Measurements from ENCODE around the gene PUS7L. TPM values are rescaled to one million over a fixed set of nuclear protein-coding genes. Genes with fewer than 3 reads are reported as not detected.
"Not testable (repeated sequence)": the region's sequence is repeated elsewhere in the genome, so short reads cannot be mapped to it uniquely, and the experiment has no call there.

The PUS7L gene
- total and polyA plus RNA-seq, 7 experiments from 2014 or later = 14.0 to 39.0 (median 24.5) TPM

- POLR2A ChIA-PET; H3K27me3 ChIP-seq (ENCODE audit: control insufficient read depth in 2 of 2, insufficient read depth in 2 of 2, low read length in 2 of 2); H3K27ac Mint-ChIP-seq; DNase-seq; H3K36me3 Mint-ChIP-seq; H3K9me3 Mint-ChIP-seq; CTCF ChIA-PET; ATAC-seq; H3K36me3 ChIP-seq (ENCODE audit: control insufficient read depth in 2 of 3, insufficient read depth in 3 of 3, low read length in 3 of 3); H3K27ac ChIP-seq (ENCODE audit: low read depth, low read length); H3K4me3 Mint-ChIP-seq; H3K4me3 ChIP-seq (ENCODE audit: low read length); H3K4me1 ChIP-seq (ENCODE audit: control insufficient read depth in 2 of 2, insufficient read depth in 2 of 2, low read length in 2 of 2); H3K9me3 ChIP-seq (ENCODE audit: control insufficient read depth in 2 of 3, low read length in 3 of 3); intact Hi-C loops (cut with micrococcal nuclease): not testable (repeated sequence)
- Mint-ChIP-seq H3K27me3 (peaks cover 0 to 12% (median 6%) of the 10 kb centered on the region in 5 donors), H3K4me1 (peaks cover 0 to 12% (median 0%) of the 10 kb centered on the region in 7 donors)
Measured at GRCh38 chr12:43701194-43701593, 57.4 kb downstream of the PUS7L start.

GRCh38 chr12:43696154-43696553 lies 62.4 kb downstream of the PUS7L start:
- POLR2A ChIA-PET = no interaction called here
- H3K4me3 ChIP-seq (ENCODE audit: low read length) = no peak overlapping the region
- Mint-ChIP-seq H3K27me3 (peaks cover 4 to 23% (median 11%) of the 10 kb centered on the region in 5 donors), H3K36me3 (no peaks in the 10 kb centered on the region), H3K9me3 (no peaks in the 10 kb centered on the region), H3K4me1 (peaks cover 0 to 4% (median 0%) of the 10 kb centered on the region in 7 donors), H3K27ac (no peak overlapping the region), H3K4me3 (no peak overlapping the region)
- CTCF ChIA-PET = no interaction called here
- intact Hi-C loops (cut with micrococcal nuclease) = no loop called here
- H3K4me1 ChIP-seq (ENCODE audit: control insufficient read depth in 2 of 2, insufficient read depth in 2 of 2, low read length in 2 of 2) = no peaks in the 10 kb centered on the region
- H3K36me3 ChIP-seq (ENCODE audit: control insufficient read depth in 2 of 3, insufficient read depth in 3 of 3, low read length in 3 of 3) = no peaks in the 10 kb centered on the region
- H3K9me3 ChIP-seq (ENCODE audit: control insufficient read depth in 2 of 3, low read length in 3 of 3) = no peaks in the 10 kb centered on the region
- no peaks in the 10 kb centered on the region for H3K27me3 ChIP-seq (ENCODE audit: control insufficient read depth in 2 of 2, insufficient read depth in 2 of 2, low read length in 2 of 2)
- ATAC-seq (no peak), DNase-seq (no peak)
- H3K27ac ChIP-seq (ENCODE audit: low read depth, low read length) = no peak overlapping the region

- intact Hi-C loops (cut with micrococcal nuclease) = no loop called here
- no peaks in the 10 kb centered on the region for H3K36me3 ChIP-seq (ENCODE audit: control insufficient read depth in 2 of 3, insufficient read depth in 3 of 3, low read length in 3 of 3)
- Mint-ChIP-seq H3K9me3 (peaks cover 0 to under 1% (median 0%) of the 10 kb centered on the region in 11 donors), H3K4me3 (no peak overlapping the region), H3K4me1 (peaks cover 0 to 4% (median 0%) of the 10 kb centered on the region in 7 donors), H3K27me3 (peaks cover 5 to 17% (median 11%) of the 10 kb centered on the region in 5 donors), H3K36me3 (no peaks in the 10 kb centered on the region), H3K27ac (no peak overlapping the region)
- DNase-seq = no peak
- H3K4me3 ChIP-seq (ENCODE audit: low read length) = no peak overlapping the region
- no peak overlapping the region for H3K27ac ChIP-seq (ENCODE audit: low read depth, low read length)
- no peaks in the 10 kb centered on the region for H3K9me3 ChIP-seq (ENCODE audit: control insufficient read depth in 2 of 3, low read length in 3 of 3)
- CTCF ChIA-PET = no interaction called here
- POLR2A ChIA-PET = no interaction called here
- ATAC-seq = no peak
- H3K27me3 ChIP-seq (ENCODE audit: control insufficient read depth in 2 of 2, insufficient read depth in 2 of 2, low read length in 2 of 2) = no peaks in the 10 kb centered on the region
- H3K4me1 ChIP-seq (ENCODE audit: control insufficient read depth in 2 of 2, insufficient read depth in 2 of 2, low read length in 2 of 2) = no peaks in the 10 kb centered on the region
Measured at GRCh38 chr12:43694879-43695278, 63.7 kb downstream of the PUS7L start.

- POLR2A ChIA-PET = no interaction called here
- H3K27ac Mint-ChIP-seq = no peak overlapping the region
- Histone ChIP-seq H3K9me3 (ENCODE audit: control insufficient read depth in 2 of 3, low read length in 3 of 3) (no peaks in the 10 kb centered on the region), H3K27ac (ENCODE audit: low read depth, low read length) (no peak overlapping the region), H3K36me3 (ENCODE audit: control insufficient read depth in 2 of 3, insufficient read depth in 3 of 3, low read length in 3 of 3) (no peaks in the 10 kb centered on the region), H3K4me1 (ENCODE audit: control insufficient read depth in 2 of 2, insufficient read depth in 2 of 2, low read length in 2 of 2) (no peaks in the 10 kb centered on the region), H3K27me3 (ENCODE audit: control insufficient read depth in 2 of 2, insufficient read depth in 2 of 2, low read length in 2 of 2) (no peaks in the 10 kb centered on the region), H3K4me3 (ENCODE audit: low read length) (no peak overlapping the region)
- CTCF ChIA-PET = interaction anchor here (0.6 kb wide), 2 partner anchors 190 to 1162 kb away, joined by 3 to 9 read pairs; no protein-coding TSS in a partner anchor
- peaks cover 0 to 4% (median 0%) of the 10 kb centered on the region in 7 donors for H3K4me1 Mint-ChIP-seq
- H3K27me3 Mint-ChIP-seq = peaks cover 6 to 31% (median 16%) of the 10 kb centered on the region in 5 donors
- no peak overlapping the region for H3K4me3 Mint-ChIP-seq
- peaks cover 0 to 7% (median 0%) of the 10 kb centered on the region in 11 donors for H3K9me3 Mint-ChIP-seq
- DNase-seq = no peak
- no peaks in the 10 kb centered on the region for H3K36me3 Mint-ChIP-seq
- intact Hi-C loops (cut with micrococcal nuclease) = no loop called here
- ATAC-seq = no peak
Measured at GRCh38 chr12:43692064-43692463, 66.5 kb downstream of the PUS7L start.

- H3K9me3 ChIP-seq (ENCODE audit: control insufficient read depth in 2 of 3, low read length in 3 of 3); H3K36me3 ChIP-seq (ENCODE audit: control insufficient read depth in 2 of 3, insufficient read depth in 3 of 3, low read length in 3 of 3); POLR2A ChIA-PET; CTCF ChIA-PET; H3K27ac ChIP-seq (ENCODE audit: low read depth, low read length); H3K4me1 Mint-ChIP-seq; intact Hi-C loops (cut with micrococcal nuclease); H3K4me1 ChIP-seq (ENCODE audit: control insufficient read depth in 2 of 2, insufficient read depth in 2 of 2, low read length in 2 of 2); H3K9me3 Mint-ChIP-seq; H3K27me3 ChIP-seq (ENCODE audit: control insufficient read depth in 2 of 2, insufficient read depth in 2 of 2, low read length in 2 of 2); DNase-seq; H3K36me3 Mint-ChIP-seq; H3K4me3 Mint-ChIP-seq; H3K27ac Mint-ChIP-seq; H3K4me3 ChIP-seq (ENCODE audit: low read length); ATAC-seq: not testable (repeated sequence)
- H3K27me3 Mint-ChIP-seq = peaks cover 6 to 38% (median 14%) of the 10 kb centered on the region in 5 donors
Measured at GRCh38 chr12:43685491-43685890, 73.1 kb downstream of the PUS7L start.

GRCh38 chr12:43676183-43676813 lies 82.3 kb downstream of the PUS7L start:
- H3K36me3 Mint-ChIP-seq = peaks cover 0 to 3% (median 0%) of the 10 kb centered on the region in 5 donors
- H3K27me3 Mint-ChIP-seq = peaks cover 8 to 34% (median 19%) of the 10 kb centered on the region in 5 donors
- Histone ChIP-seq H3K9me3 (ENCODE audit: control insufficient read depth in 2 of 3, low read length in 3 of 3) (no peaks in the 10 kb centered on the region), H3K4me3 (ENCODE audit: low read length) (no peak overlapping the region), H3K36me3 (ENCODE audit: control insufficient read depth in 2 of 3, insufficient read depth in 3 of 3, low read length in 3 of 3) (no peaks in the 10 kb centered on the region), H3K27me3 (ENCODE audit: control insufficient read depth in 2 of 2, insufficient read depth in 2 of 2, low read length in 2 of 2) (no peaks in the 10 kb centered on the region), H3K27ac (ENCODE audit: low read depth, low read length) (no peak overlapping the region), H3K4me1 (ENCODE audit: control insufficient read depth in 2 of 2, insufficient read depth in 2 of 2, low read length in 2 of 2) (no peaks in the 10 kb centered on the region)
- H3K9me3 Mint-ChIP-seq = peaks cover 0 to 16% (median 5%) of the 10 kb centered on the region in 11 donors
- ChIA-PET CTCF (no interaction called here), POLR2A (no interaction called here)
- H3K27ac Mint-ChIP-seq = no peak overlapping the region
- H3K4me3 Mint-ChIP-seq = no peak overlapping the region
- no peaks in the 10 kb centered on the region for H3K4me1 Mint-ChIP-seq
- DNase-seq (peak in 1 of 9 donors; percentile 6), ATAC-seq (peak; percentile 27)
- intact Hi-C loops (cut with micrococcal nuclease) = no loop called here
